Measurements from ENCODE around the gene SAP130. TPM values are rescaled to one million over a fixed set of nuclear protein-coding genes. Genes with fewer than 3 reads are reported as not detected.

Gene SAP130
- total RNA-seq, 1 experiment from 2014 or later = 18.8 TPM

DNA sequence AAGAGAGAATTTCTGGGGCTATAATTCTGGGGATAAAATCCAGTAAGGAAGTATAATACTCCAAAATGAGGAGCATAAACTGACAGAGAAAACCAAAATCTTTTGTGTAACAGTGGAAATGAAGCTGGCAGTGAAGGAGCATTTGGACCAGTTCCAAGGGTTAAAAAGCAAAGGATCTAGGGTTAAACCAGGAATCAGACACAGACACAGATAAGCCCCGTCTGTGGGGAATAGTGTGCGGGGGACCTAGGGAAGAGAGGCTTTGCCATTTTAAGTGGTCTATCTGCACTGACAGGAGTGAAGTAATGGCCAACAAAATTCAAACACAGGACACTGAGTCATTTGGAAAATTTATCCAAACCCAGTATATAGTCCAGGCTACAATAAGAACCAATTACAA is 23.4 kb downstream of the SAP130 start:
- peak overlapping the region; percentile 11 for H3K27ac Mint-ChIP-seq (ENCODE audit: low read depth, unreplicated experiment)

GRCh38 chr2:128003463-128003862 is 24.4 kb downstream of the SAP130 start:
- POLR2A ChIA-PET = no interaction called here

More for the DNA sequence above, 23.4 kb downstream of the SAP130 start:
- no peak for DNase-seq (ENCODE audit: unreplicated experiment)
- H3K4me3 Mint-ChIP-seq (ENCODE audit: unreplicated experiment) = no peak overlapping the region
- ChIA-PET CTCF (no interaction called here), POLR2A (no interaction called here)
- peaks cover 97% of the 10 kb centered on the region for H3K36me3 Mint-ChIP-seq (ENCODE audit: insufficient read depth, unreplicated experiment)
- H3K9me3 Mint-ChIP-seq (ENCODE audit: unreplicated experiment) = no peaks in the 10 kb centered on the region
- no TSS peak for BruUV-seq (replicated peaks)
- no peak for TF ChIP-seq CTCF (IDR thresholded peaks at IDR 0.05; ENCODE audit: unreplicated experiment)
- no peaks in the 10 kb centered on the region for H3K27me3 Mint-ChIP-seq (ENCODE audit: insufficient read depth, unreplicated experiment)
- intact Hi-C loops (cut with micrococcal nuclease) = no loop called here
- H3K4me1 Mint-ChIP-seq (ENCODE audit: insufficient read depth, unreplicated experiment) = no peaks in the 10 kb centered on the region

DNA sequence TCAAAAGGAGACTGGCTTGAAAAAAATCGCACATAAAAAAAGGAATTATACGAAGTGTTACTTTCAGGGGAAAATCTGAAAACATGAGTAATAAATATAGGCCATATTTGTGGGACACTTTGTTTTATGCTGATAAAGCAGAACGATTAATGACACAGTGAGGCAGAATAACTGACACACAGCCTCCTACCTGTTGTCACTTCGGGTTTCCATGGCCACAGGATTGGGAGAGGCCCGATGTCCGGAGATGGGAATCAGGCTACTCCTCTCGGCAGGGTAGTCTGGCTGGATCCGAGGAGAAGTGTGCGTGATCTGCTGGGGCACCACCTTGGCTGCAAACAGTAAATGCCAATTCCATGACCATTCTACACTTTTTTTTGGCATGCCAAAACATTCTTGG is 31.7 kb downstream of the SAP130 start:
- H3K36me3 Mint-ChIP-seq (ENCODE audit: insufficient read depth, unreplicated experiment) = peaks cover 72% of the 10 kb centered on the region
- no peak overlapping the region for H3K27ac Mint-ChIP-seq (ENCODE audit: low read depth, unreplicated experiment)
- no peak for TF ChIP-seq CTCF (IDR thresholded peaks at IDR 0.05; ENCODE audit: unreplicated experiment)
- no peak overlapping the region for H3K4me3 Mint-ChIP-seq (ENCODE audit: unreplicated experiment)
- intact Hi-C loops (cut with micrococcal nuclease) = no loop called here
- no peak for DNase-seq (ENCODE audit: unreplicated experiment)
- no peaks in the 10 kb centered on the region for H3K9me3 Mint-ChIP-seq (ENCODE audit: unreplicated experiment)
- no TSS peak for BruUV-seq (replicated peaks)
- ChIA-PET POLR2A (interaction anchor here (0.8 kb wide), 1 partner anchor 25 kb away, joined by 3 read pairs; no protein-coding TSS in a partner anchor), CTCF (no interaction called here)
- no peaks in the 10 kb centered on the region for H3K4me1 Mint-ChIP-seq (ENCODE audit: insufficient read depth, unreplicated experiment)
- no peaks in the 10 kb centered on the region for H3K27me3 Mint-ChIP-seq (ENCODE audit: insufficient read depth, unreplicated experiment)

More at GRCh38 chr2:128003463-128003862, 24.4 kb downstream of the SAP130 start:
- BruUV-seq (replicated peaks) = no TSS peak
- no peaks in the 10 kb centered on the region for H3K4me1 Mint-ChIP-seq (ENCODE audit: insufficient read depth, unreplicated experiment)
- no peak overlapping the region for H3K4me3 Mint-ChIP-seq (ENCODE audit: unreplicated experiment)
- TF ChIP-seq CTCF (IDR thresholded peaks at IDR 0.05; ENCODE audit: unreplicated experiment) = no peak
- CTCF ChIA-PET = interaction anchor here (0.5 to 0.9 kb wide), 3 partner anchors 15 to 66 kb away, joined by 4 to 6 read pairs (median 4); no protein-coding TSS in a partner anchor
- H3K9me3 Mint-ChIP-seq (ENCODE audit: unreplicated experiment) = no peaks in the 10 kb centered on the region
- intact Hi-C loops (cut with micrococcal nuclease) = no loop called here
- no peaks in the 10 kb centered on the region for H3K27me3 Mint-ChIP-seq (ENCODE audit: insufficient read depth, unreplicated experiment)
- H3K36me3 Mint-ChIP-seq (ENCODE audit: insufficient read depth, unreplicated experiment) = peaks cover 98% of the 10 kb centered on the region
- no peak for DNase-seq (ENCODE audit: unreplicated experiment)
- H3K27ac Mint-ChIP-seq (ENCODE audit: low read depth, unreplicated experiment) = no peak overlapping the region

GRCh38 chr2:127995725-127996124 is 32.1 kb downstream of the SAP130 start:
- ChIA-PET CTCF (interaction anchor here (0.6 to 0.7 kb wide), 2 partner anchors 46 to 185 kb away, joined by 3 read pairs; no protein-coding TSS in a partner anchor), POLR2A (interaction anchor here (0.8 kb wide), 1 partner anchor 25 kb away, joined by 3 read pairs; no protein-coding TSS in a partner anchor)
- Mint-ChIP-seq H3K9me3 (ENCODE audit: unreplicated experiment) (no peaks in the 10 kb centered on the region), H3K4me1 (ENCODE audit: insufficient read depth, unreplicated experiment) (no peaks in the 10 kb centered on the region), H3K27me3 (ENCODE audit: insufficient read depth, unreplicated experiment) (no peaks in the 10 kb centered on the region), H3K4me3 (ENCODE audit: unreplicated experiment) (no peak overlapping the region), H3K36me3 (ENCODE audit: insufficient read depth, unreplicated experiment) (peaks cover 67% of the 10 kb centered on the region), H3K27ac (ENCODE audit: low read depth, unreplicated experiment) (no peak overlapping the region)
- no peak for TF ChIP-seq CTCF (IDR thresholded peaks at IDR 0.05; ENCODE audit: unreplicated experiment)
- intact Hi-C loops (cut with micrococcal nuclease) = no loop called here
- BruUV-seq (replicated peaks) = no TSS peak
- no peak for DNase-seq (ENCODE audit: unreplicated experiment)

Measured in MCF 10A (cell line).